ACHN (cell line): ENCODE data around the gene PLEKHA3.

Source experiments
- DNase-seq: peaks from one replicate; pipeline ENCODE4 v3.0.0-alpha.2; 2015
- in situ Hi-C: cut with HindIII; loops from 2 replicates; pipeline ENCODE4 v1.10.0; 2017; ENCODE audit warnings: low sequenced_read_pairs, low pct_ligation_motif_present, low pct_unique_long_range_greater_than_20kb

Gene PLEKHA3

DNA sequence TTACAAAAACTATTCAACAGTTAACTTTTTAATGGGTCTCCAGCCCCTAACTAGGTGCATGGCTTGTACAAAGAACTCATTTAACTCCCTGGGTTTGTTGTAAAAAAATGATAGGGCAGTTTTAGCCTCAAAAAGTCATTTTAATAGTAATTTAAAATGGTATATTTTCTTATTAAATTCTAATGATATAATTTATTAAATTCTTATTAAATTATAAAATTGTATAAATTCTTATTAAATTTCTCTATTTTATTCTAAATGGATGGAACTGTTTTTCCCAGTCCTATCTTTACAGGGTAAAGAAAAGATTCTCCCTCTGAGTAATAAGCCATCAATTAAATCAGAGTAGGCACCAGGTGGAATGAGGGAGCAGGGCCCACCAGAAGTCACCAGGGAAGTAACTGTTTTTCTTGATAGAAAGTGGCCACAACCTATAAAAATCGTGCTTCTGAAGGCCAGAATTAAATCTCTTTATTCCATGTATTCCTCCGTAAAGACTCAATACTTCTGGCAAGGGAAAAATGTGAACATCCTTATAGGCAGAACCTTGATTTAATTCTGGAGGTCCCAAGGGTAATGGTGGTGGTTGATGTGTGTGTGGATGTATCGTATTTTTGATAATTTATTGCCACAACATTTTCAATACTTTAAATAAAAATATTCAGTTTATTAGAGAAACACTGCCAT lies 2.7 kb upstream of the PLEKHA3 start:
- DNase-seq: no peak
- in situ Hi-C loops: no loop called here

DNA sequence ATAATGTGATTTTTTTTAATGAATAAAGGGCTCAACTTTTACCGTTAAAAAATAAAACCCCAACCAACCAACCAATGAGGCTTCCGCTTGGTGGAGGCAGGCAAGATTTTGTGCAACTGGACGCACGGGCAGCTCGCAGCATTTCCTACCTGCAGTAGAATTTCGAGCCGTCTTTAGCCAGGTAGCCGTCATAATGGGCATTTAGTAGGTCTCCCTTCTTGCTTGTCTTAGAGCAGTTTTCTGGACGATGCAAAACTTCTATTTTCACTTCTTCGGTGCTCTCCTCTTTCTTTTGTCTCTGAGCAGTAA lies 2.2 kb upstream of the PLEKHA3 start:
- DNase-seq: peak; percentile 33
- in situ Hi-C loops: no loop called here

DNA sequence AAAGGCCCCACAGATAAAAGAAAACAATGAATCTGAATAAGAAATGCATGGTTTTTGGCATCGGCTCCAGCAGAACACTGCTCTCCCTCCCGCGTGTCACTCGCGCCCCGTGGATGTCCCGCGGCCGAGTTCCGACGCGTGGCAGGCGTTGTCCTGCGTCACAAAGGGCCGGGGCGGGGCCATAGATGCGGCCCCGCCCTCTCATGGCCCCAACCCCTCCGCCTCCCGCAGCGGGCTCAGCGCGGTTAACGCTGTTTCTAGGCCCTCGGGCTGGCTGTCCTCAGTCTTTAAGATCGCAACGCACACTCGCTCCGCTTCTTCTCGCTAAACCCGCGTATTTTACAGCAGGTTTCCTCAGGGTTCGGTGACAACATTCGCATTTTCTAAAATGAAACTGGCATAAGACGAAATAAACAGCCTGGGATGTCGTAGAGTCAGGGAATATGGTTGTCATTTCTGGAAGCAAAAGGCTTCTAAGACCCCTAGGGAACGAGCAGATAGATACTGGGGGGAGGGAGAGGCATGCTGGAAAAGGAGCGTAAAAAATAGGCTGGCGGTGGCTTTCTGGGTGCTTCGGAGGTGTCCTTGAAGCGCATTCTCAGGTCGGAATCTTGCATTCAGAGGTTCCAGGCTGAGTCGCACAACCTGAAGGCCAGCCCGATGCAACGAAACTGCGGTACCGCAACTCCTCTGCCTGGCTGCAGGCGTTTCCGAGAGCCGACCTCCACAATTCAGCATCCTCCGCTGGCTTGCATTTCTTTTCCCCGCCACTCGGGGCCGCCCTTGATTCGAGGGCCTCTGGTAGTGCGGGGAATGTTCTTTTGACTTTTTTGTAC lies 1.6 kb upstream of the PLEKHA3 start, which contains the start of gene FKBP7:
Gene FKBP7, minus strand, starts transcription at position 162 of the 836 bp plus-strand sequence. Its CDS starts 101 bp downstream, at position 61.
- peak; percentile 90 for DNase-seq
- in situ Hi-C loops: no loop called here

DNA sequence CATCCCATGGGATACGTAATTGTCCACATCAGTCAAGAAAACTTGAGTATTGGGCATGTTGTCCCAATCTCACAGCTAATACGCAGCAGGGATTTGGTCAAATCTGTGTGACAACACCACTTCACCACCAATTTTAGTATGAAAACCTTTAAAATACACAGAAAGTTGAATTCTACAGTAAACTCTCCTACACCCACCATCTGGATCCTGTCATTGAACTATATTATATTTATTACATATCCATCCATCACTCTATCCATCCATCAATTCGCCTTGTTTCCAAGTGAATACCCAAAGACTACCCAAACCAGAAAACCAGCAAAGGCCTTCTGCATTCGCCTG lies 1.0 kb upstream of the PLEKHA3 start:
- DNase-seq: no peak
- in situ Hi-C loops: no loop called here

DNA sequence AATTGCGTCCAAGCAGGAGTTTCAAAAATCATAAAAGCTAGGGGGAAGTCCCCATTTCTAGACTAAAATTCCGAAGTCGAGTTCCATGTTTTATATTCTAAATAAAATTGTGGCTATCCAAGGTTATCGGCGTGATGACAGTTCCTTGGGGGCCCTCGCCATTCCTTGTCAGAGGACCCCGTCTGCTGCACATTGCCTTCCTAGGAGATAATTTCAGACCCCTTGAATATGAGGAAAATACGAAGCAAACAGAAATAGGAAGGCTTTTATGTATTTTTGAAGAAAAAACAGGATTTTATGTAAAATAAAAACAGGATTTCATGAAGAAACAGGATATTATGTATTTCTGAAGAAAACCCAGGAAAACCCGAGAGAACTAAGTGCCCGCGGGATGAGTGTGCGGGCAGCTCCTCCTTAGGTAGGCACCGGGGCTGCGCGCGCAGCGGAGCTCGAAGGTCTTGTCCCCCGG lies 465 bp upstream of the PLEKHA3 start:
- in situ Hi-C loops: no loop called here
- no peak for DNase-seq

DNA sequence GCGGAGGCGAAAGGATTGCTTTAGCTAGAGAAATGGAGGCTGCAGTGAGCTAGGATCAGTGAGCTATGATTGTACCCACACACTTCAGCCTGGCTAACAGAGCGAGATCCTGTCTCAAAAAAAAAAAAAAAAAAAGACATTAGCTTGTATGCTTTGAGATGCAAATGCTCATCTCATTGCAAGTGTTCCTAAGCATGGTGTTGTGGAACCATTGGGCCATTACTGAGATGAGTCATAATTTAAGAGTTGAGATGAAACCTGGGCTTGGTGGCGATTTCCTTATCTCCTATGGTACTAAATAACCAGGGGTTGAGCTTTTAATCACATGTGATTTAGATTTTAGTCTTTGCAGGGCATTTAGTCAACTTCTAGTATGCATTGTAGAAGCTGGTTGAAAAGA lies 2.2 kb downstream of the PLEKHA3 start:
- in situ Hi-C loops: no loop called here

DNA sequence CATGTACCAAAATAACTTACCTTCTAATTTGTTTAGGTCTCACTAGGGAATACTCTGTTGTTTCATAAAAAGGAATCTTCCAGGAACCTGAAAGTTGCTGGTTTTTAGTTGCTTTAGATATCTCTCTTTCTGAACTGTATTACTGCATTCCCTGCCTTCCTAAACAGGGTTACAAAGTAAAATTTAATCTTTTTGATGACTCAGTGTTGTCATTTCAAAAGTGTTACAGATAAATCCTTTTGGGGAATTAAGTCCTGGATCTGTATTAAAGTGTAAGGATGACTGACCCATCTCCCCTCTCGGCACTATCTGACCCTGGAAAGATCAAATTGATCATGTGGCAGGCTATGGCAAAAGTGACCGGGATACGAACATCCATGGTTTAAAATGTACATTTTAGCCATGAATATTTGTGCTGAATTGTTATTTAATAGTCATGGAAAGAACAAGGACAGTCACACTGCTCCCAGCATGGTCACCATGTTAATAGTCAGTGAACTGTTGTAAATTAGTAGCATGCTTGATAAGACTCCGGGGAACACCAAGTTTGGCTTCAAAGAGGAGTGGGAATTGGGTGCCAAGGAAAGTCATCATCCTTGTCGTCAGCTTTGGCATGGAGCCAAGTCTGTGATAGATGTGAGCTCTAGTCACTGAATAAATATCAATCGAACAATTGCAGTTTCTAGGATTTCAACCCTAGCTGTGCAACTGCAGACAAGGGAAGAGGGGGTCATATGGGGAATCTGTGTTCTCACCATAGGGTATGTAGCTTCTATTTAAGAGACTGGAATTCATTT lies 4.2 kb downstream of the PLEKHA3 start:
- in situ Hi-C loops: no loop called here
- DNase-seq: peak; percentile 22

More for the DNA sequence above, 2.2 kb downstream of the PLEKHA3 start:
- peak; percentile 53 for DNase-seq

DNA sequence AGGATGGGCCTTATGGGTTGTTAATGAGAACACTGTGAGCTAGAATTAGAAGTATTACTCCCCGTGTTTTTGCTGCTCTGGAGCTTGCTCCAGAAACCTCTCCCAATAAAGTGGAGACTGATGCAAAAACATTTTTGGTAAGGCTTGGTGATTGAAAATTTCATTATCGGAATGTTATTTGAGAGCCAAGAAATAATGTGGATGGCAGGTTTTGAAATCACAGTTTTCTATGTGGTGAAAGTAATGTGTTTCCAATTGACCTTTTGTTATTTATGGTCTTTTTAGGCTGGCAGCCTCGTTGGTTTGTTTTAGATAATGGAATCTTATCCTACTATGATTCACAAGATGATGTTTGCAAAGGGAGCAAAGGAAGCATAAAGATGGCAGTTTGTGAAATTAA lies 5.1 kb downstream of the PLEKHA3 start:
- no peak for DNase-seq
- in situ Hi-C loops: no loop called here

DNA sequence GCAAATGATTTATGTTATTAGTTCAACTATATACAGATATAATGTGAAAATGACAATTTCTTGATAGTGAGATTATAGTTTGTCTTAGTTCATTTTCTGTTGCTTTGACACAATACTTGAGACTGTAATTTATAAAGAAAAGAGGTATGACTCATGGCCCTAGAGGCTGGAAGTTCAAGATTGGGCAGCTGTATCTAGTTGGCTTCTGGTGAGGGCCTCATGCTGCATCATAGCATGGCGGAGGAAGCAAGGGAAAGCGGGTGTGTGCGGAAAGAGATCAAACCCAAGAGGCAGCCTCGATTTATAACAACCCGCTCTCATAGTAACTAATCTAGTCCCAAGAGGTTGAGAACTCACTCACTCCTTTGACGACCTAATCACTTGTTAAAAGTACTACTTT lies 11.4 kb downstream of the PLEKHA3 start:
- in situ Hi-C loops: no loop called here
- no peak for DNase-seq

DNA sequence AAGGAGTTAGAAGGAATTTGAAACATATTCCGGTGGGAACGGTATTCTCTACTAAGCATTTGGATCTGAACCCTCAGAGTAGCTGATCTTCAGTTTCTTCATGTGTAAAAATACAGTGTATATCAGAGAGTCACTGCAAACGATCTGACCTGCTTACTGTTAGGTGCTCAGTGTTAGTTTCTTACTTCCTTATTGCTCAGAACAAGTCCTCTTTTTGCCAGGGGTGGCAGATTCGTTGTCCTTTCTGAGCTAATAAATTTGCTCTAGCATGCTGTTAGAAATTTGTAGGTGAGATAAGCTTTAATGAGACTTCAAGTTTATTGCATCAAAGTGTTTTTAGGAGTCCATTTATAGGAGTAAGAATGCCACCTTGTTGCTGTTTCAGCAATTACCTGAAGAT lies 15.8 kb downstream of the PLEKHA3 start:
- in situ Hi-C loops: no loop called here

DNA sequence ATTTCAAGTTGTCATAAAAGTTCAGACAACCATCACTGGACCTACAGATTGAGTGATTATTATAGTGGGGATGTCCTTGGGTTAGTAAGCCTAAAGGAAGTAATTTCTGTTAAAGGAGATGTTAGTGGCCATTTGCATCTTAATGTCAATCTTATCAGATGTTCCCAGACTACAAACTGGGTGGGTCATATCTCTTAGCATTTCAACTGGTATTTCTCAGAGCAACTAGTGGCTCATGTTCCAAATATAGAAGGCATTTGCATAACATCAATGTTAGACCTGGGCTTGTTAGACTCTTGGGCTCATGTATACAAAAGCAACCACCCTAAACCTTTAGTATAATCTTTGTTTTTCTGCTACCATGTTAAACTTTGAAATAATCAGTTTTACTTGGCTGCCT lies 17.9 kb downstream of the PLEKHA3 start:
- DNase-seq: no peak
- in situ Hi-C loops: no loop called here

More for the DNA sequence above, 15.8 kb downstream of the PLEKHA3 start:
- DNase-seq: no peak

DNA sequence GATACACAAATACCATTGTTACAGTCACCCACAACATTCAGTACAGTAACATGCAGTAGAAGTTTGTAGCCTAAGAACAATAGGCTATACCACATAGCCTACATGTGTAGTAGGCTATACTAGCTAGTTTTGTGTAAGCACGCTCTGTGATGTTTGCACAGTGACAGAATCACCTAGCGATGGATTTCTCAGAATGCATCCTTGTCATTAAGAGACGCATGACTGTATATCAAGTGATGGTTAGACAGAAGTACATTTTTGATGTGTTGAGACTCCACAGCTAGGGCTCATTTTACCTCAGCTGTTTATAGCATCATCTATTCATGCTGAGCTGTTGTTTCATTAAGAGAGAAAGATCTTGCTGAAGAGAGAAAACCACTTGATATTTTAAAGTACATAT lies 19.4 kb downstream of the PLEKHA3 start:
- in situ Hi-C loops: no loop called here
- no peak for DNase-seq

DNA sequence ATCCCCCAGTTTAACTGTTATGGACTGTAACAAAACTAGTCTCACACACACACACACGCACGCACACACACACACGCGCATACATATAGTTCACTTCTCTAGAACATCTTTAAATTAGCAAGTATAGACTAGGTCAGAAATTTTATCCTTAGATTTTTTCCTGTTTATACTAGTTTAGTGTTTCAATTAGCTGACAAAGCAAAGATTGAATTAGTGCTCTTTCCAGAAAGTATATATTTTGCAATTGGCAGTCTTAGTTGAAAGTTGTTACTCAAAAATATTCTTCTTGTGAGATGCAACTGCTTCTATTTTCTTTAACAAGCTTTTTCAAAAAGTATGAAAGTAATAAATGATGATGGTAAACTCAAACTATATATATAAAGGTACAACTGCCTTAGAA lies 22.5 kb downstream of the PLEKHA3 start:
- DNase-seq: no peak
- in situ Hi-C loops: no loop called here

DNA sequence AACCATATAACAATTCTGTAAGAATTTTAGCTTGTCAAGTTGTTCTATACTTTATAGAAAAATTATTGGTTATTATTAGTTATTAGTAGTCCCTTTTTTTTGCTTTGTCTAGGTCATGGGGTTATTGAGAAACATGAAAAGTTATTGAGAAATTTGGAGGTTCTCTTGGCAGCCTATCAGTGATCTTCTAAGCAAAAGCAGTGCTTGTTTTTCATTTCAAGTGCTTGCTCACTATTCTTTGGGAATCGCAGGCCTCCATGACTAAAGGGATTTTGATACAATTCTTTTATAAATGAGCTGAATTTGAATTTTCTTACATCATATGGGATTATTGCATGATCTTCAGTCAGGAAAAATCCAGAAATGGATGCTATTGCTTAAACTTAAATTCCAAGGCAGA lies 25.8 kb downstream of the PLEKHA3 start:
- in situ Hi-C loops: no loop called here
- no peak for DNase-seq

DNA sequence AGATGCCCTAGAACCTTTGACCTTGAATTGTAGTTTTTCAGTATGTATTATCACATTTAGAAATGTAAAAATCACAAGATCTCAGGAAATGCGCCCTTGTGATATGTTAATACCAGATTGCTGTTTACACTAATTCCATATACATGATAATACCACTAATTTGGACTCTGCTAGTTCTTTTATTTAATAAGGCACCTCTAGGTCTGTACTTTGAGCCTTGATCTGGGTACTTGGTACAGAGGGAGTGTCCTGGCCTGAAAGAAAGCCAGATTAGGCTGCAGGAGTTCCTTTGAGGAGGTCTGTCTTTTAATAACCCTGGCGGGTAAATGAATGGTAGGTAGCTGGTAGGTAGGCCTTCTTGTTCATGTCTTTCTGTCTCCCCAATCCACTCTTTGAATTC lies 26.3 kb downstream of the PLEKHA3 start:
- in situ Hi-C loops: no loop called here

DNA sequence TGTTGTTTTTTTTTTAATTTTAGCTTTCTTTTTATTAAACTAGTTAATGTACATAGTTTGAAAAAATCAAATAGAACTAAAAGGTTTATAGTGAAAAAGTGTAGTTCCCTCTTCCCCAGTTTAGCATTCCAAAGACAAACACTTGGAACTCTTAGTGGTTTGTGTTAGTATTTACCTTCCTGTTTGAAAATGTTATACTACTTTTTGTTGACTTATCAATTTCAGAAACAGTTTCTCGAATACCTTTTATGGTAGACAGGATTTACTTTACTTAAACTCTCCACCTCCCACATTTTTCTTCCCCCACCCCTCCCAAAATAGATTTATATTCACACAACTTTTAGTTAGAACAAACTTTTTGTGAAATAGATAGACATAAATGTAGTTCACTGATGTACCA lies 26.7 kb downstream of the PLEKHA3 start:
- DNase-seq: no peak
- in situ Hi-C loops: no loop called here

More for the DNA sequence above, 26.3 kb downstream of the PLEKHA3 start:
- no peak for DNase-seq

DNA sequence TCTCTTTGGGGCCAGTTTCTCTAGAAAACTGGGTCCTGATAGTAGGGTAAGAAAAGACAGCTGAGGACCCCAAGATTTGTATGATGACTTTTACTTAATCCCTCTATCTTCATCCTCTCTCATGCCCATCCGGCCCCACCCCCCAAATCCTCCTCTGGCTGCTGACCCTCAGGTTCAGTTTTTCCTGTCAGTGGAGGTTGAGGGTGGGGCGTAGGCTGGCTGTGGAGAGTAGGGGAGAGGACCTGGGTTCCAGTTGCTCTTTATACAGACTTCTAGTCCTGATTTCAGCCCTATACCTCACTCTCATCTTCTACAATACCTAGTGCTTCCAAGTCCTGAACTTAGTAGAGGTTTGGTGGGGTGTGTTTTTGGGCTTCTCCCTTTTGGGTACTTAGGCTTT lies 28.4 kb downstream of the PLEKHA3 start:
- DNase-seq: no peak
- in situ Hi-C loops: no loop called here

DNA sequence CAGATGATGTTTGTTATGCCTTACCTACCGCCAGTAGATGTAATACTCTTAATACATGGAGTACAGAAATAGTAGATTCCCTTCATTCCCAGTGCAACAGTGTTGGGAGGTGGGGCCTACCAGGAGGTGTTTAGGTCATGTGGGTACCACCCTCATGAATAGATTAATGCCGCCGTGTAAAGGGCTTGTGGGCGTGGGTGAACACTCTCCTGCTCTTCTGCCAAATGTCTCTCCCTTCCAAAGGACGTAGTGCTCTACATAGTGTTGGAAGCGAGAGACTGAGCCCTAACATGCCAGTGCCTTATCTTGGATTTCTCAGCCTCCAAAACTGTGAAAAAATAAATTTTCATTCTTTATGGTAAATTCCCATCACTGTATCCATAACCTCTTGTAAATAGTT lies 30.1 kb downstream of the PLEKHA3 start:
- DNase-seq: no peak
- in situ Hi-C loops: no loop called here

DNA sequence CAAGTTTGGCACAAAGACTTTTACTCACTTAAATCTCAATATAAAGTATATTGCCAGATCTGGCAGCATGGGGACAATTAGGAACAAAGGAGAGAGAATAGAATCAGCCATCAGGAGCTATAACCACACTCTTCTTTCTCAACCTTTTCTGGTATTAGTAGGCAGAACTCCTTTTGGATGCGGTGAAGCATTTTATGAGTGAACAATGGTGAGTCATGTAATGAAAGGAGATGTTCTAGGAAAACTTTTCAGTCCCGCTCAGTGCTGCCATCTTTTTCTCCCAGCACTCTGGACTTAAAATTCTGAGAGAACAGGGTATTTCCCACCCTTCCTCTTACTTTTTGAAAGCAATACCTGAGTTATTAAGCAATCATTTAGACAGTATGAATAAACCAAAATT lies 32.2 kb downstream of the PLEKHA3 start:
- in situ Hi-C loops: no loop called here
- DNase-seq: peak; percentile 84
